NCI-H69 (cell line): ENCODE data around the gene APRT.
"Not testable (repeated sequence)": the region's sequence is repeated elsewhere in the genome, so short reads cannot be mapped to it uniquely, and the experiment has no call there.

ENCODE experiments used
- DNase-seq: peaks from one replicate; lab custom pipeline; 2025; lab: John Stamatoyannopoulos, UW

APRT gene

DNA sequence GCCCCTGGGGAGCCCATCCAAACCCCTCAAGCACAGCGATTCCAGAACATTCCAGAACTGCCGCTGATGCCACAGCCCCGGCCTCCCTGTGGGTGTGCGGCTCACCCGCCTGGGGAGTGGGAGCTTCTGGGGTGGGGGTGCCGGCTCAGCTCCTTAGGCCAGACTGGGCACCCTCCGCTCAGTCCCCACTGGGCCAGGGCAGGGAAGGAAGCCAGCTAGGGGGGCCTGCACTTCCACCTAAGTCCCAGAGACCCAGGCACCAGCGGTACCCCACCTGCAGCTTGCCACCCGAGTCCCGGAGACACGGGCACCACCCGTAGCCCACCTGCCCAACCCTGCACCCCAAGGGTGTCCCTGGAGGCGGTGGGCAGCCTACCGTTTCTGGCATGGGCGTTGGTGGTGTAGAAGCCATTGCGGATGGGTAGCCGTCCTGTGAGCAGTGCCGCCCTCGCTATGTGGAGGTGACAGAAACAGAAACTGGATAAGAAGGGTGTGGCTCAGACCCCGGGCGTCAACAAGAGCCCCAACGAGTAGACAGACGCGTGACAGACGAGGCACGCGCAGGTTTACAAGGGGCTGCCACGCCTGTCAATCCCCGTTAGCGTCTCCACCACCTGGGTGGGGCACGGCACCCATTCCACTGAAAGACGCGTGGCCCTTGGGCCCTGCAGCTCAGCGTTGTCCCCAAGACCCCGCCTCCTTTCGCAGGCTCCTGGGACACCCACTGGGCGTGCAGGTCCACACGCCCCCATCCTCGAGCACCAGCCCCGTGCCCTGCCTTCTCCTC lies 30.0 kb upstream of the APRT start:
- DNase-seq: no peak

DNA sequence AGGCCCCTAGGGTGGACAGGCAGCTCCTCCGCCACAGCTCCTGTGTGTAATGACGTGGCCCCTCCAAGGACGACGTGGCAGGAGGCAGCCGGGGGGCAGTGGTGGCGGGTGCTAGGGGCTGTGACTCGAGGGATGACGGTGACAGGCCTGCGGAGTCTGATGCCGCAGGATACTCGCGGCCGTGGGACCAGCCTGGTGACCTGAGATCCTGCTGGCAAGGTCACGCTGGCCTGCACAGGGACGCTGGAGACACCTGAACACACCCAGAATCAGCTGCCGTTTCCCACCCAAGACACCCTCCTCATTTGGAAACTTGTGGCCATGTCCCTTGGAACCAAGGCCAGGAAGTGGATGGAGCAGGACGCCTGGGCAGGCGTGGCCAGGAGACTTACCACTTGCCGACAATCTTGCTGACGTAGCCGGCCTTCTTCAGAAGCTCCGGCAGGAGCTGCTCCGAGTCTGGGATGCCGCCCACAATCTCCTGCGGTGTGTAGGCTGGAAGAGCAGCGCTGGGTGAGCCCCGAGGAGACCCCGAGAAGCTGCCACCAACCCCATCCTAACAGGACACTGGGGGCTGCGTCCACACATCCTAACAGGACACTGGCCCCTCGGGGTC lies 29.0 kb upstream of the APRT start:
- no peak for DNase-seq

DNA sequence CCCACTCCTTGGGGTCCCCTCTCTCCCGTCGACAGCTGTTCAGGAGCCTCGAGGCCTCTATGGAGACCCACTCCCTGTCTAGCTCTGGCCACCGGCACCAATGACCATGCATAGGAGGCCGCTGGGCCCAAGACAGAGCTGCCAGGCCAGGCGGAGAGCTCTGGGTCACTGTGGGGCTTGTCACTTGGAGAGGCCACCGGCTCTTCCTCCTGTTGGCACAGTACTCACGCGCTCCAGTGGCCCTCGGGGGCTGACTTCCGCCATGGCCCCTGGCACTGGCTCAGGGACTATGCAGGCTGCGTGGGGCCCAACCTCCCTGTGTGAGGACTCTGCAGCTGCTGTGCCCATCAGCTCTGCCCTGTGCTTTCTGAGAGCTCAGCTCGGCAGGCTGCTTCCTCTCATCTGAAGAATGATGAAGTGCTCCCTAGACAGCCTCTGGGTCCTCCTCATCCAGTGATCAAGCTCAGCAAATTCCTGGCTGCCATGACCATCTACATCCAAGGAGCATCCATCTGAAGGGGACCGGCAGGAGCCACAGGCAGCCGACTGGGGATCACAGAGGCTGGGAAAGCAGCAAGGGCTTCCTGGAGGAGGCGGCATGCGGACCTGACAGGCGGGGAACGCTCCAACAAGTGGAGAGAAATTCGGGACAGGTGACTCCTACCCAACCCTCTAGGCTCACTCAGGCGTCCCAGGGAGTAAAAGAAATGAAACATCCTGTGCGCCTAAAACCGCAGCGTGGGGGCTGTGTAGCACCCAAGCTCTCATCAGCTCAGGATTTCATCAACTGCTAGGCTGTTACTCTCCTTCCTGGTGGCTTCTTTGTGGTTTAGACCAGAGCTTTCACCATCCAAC lies 28.2 kb upstream of the APRT start:
- DNase-seq: no peak

DNA sequence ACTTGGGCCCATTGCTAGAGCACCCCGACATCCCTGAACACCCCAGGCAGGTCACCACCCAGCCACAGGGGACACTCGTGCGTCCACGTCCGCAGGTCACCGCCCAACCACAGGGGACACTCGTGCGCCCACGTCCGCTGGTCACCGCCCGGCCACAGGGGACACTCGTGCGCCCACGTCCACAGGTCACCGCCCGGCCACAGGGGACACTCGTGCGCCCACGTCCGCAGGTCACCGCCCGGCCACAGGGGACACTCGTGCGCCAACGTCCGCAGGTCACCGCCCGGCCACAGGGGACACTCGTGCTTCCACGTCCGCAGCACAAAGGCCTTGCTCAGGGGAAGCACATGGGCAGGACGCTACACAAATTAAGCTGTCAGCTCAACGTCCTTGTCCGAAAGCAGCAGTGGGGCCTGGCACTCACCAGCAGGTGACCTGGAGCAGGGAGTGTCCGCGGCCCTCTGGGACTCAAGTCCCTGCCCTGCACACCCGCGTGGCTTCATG lies 27.4 kb upstream of the APRT start:
- DNase-seq: peak; percentile 11

DNA sequence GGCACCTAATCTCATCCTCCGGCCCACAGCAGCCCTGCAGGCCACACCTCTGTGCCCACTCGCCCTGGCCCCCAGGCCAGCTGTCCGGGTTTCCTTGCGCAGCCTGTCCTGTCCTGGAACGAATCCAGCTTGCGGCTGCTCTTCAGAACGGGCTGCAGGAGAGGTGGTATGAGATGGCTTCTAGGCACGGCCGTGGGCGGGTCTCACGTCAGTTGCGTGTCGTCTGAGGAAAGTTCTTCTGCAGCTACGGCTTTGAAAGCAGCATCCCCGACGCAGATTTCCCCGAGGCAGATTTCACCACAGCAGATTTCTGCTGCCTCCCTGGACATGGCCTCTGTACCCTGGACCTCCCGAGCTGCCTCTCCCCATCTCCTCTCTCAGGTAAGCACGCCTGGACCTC lies 26.8 kb upstream of the APRT start:
- peak; percentile 14 for DNase-seq

DNA sequence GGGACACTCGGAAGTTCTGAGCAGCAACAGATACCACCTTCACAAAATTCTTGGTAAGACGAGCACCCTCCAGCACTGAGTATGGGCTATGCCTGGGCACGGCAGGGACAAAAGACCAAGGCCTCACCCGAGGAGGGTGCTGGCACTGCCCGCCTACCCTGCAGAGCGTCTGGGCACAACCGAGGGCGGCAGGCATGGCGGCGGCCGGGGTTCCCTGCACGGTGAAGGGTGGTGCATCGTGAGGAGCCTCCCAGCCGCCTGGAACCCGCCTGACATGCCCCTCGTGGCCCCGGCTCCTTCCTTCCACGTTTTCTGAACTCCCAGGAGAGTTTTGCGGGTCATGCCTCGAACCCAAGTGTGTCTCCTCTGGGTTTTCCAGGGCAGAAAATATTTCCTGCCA lies 26.1 kb upstream of the APRT start:
- DNase-seq: no peak

DNA sequence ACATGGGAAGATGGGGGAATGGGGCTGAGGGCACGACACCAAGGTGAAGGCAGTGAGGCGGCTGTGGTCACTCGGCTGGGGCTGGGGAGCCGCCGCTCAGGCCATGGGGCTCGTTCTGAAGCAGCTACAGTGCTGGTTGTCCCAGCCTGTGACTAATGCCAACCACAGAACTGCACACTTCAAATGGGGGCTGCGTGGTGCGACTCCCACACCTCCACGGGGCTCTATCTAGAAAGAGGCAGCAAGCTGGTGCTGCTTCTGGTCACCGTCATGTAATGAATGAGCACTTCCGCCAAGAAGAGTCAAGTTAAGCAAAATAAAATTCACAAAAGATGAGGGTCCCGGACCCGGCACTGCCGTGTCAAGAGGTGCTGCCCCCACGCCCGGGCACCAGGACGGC lies 25.1 kb upstream of the APRT start:
- DNase-seq: no peak

DNA sequence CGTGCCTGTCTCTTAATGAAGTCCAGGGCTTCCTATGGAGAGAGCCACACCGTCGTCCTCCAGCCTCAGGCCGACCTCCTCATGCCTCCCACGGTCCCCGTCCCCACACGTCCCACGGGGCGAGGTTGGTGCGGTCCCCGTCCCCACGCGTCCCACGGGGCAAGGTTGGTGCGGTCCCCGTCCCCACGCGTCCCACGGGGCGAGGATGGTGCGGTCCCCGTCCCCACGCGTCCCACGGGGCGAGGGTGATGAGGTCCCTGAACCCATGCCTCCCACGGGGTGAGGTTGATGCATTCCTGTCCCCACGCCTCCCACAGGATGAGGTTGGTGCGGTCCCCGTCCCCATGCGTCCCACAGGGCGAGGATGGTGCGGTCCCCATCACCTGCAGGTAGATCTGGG lies 24.1 kb upstream of the APRT start:
- DNase-seq: no peak

DNA sequence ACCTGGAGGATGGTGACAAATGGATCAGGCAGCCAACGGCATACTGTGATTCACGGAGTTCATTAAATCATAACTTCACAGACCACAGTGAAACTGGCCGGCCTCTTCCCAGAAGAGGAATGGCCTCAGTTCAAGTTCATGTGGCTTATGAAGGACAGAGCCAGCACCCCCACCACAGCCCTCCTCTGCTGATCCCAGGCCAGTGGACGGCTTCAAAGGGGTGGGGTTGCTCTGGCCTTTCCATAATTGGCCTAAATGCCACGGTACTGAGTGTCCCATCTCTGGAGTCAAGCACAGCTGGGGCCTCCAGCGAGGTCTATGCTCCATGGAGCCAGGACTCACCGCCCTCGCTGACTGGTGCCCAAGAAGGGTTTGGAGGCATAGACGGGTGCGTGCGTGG lies 23.7 kb upstream of the APRT start:
- no peak for DNase-seq

DNA sequence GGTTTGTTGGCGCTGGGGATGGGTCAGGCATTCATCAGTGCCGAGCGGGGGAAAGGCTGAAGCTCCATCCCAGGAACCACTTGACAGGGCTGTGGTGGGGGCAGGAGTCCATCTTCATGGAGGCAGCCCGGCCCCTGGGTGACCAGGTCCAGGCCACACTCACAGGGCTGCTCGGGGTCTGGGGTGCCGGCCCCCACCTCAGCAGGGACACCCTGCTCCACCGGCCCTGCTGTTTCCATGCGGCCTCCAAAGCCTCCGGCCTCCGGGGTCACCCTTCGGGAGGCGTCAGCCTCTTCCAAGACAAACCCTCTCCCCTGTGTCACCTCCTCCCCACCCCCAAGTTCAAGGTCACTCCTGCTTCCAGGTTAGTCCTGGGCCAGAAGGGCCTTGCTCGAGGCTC lies 22.9 kb upstream of the APRT start:
- DNase-seq: no peak

DNA sequence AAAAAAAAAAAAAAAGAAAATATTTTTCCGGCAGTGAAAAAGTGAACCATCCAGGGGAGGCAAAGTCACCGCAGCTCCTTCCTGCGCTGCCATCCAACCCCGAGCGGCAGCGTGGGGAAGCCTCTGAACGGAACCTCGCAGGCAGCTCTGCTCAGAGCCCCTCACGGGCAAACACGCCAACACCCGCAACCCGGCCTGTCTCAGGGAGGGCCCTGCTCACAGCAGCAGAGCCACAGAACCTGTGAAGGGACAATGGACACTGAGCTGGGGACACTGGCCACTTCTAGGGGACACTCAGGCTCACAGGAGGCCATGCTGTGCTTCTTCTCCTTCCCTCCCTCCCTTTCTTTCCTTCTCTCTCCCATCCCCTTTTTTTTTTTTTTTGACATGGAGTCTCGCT lies 21.4 kb upstream of the APRT start:
- no peak for DNase-seq

DNA sequence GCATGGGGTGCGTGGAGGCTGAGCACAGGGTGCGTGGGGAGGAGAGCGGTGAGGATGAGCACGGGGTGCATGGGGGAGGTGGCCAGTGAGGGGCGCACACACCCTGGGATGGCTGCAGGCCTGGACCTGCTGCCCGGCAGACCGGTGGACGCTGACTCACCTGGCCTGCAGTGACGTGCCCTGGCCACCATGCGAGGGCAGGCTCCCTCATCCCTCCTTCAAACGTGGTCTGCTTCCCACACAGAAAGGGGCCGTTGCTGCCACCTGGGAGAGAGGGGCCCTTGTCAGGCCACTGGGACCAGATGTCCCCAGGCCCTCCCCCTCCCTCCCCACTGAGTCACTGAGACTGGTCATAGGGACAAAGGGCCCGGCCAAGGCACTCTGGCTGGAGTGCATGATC lies 20.1 kb upstream of the APRT start:
- DNase-seq: no peak

DNA sequence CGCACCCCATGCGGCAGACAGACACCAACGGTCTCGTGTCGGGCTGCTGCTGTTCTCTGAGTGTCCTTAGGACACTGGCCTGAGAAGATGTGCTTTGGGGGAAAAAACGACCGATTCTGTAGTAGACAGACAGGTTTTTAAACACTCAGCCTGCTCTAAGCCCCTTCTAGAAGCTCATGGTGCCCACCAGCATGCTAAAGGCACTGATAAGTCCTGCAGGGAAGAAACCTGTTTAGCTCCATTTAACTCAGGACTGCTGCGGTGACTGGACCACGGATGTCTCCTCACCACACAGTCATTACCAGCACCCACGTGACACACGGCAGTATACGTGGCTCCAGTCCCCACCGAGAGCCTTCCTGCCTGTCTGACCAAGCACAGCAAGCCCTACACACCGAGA lies 19.1 kb upstream of the APRT start:
- no peak for DNase-seq

DNA sequence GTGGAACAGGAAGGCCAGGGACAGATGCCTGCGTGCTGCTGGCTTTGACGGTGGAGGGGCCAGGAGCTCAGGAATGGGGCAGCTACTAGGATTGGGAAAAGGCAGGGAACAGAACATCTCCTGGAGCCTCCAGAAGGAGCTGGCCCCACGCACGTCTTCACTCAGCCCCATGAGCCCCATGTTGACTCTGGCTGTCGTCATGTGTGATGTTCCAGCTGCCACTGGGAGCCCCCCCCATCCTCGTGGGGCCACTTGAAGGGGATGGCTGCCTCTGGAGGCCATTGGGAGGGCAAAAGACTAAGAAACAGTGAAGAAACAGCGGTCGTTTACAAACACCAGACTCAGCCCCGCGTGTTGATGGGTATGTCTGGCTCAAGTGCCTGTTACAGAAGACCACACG lies 18.5 kb upstream of the APRT start:
- DNase-seq: no peak

DNA sequence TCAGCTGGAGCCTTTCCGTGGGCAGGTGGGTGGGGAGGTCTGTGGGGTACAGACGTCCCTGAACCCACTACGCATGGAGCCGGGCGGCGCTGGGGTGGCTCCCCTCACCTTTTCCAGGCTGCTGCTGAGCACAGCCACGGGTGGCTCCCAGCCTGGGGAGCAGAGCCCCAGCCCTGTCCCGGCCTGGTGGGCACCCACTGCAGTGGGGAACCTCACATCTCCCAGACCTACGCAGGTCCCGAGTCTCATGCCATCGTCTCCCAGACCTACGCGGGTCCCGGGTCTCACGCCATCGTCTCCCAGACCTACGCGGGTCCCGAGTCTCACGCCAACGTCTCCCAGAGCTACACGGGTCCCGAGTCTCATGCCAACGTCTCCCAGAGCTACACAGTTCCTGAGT lies 17.0 kb upstream of the APRT start:
- DNase-seq: no peak

DNA sequence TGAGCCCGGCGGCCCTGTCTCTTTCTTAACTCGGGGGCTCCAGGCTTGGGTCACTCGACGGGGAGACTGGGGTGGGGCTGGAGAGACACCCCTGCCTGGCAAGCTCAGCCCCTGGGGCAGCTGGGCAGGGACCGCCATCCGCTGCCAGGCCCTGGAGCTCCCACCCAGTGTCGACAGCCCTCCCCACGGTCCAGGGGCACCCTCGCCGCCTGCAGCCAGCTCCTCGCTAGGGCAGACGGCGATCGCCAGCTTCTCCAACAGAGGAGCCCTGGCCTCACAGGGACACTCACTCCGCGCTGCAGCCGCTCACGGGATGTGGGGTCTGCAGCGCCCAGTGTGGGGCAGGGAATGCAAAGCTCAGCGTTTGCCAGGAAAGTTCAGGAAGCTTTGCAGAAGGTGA lies 16.0 kb upstream of the APRT start:
- DNase-seq: no peak

DNA sequence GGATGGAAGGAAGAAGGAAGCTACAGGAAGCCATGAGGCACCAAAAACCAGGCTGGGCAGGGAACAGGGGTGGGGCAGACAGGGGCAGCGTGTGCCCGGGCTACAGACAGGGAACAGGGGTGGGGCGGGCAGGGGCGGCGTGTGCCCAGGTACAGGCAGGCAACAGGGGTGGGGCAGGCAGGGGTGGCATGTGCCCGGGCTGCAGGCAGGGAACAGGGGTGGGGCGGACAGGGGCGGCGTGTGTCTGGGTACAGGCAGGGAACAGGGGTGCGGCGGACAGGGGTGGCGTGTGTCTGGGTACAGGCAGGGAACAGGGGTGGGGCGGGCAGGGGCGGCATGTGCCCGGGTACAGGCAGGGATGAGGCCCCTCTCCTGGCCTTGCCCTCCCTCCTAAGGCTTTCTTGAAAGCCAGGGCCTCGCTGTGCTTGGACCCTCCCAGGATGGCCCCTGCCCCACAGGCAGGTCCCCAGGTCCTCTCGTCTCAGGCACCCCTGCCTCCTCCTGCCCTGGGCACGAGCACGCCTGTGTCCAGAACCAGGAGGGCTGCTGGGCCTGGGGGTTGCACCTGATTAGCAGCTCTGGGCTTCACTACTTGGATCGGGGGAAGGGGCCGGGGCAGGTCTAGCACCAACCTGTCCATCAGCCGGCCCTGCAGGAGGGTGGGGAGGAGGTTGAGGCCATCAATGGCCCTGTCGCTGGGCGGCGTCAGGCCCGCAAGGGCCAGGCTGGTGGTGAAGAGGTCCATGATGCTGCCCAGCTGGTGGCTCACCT lies 14.5 kb upstream of the APRT start:
- DNase-seq: no peak

DNA sequence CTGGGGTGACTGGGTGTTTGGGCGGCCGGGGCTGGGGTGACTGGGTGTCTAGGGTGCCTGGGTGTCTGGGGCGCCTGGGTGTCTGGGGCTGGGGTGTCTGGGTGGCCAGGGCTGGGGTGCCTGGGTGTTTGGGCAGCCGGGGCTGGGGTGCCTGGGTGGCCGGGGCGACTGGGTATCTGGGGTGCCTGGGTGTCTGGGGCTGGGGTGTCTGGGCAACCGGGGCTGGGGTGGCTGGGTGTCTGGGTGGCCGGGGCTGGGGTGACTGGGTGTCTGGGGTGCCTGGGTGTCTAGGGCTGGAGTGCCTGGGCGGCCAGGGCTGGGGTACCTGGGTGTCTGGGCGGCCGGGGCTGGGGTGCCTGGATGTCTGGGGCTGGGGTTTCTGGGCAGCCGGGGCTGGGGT lies 13.4 kb upstream of the APRT start:
- no peak for DNase-seq

DNA sequence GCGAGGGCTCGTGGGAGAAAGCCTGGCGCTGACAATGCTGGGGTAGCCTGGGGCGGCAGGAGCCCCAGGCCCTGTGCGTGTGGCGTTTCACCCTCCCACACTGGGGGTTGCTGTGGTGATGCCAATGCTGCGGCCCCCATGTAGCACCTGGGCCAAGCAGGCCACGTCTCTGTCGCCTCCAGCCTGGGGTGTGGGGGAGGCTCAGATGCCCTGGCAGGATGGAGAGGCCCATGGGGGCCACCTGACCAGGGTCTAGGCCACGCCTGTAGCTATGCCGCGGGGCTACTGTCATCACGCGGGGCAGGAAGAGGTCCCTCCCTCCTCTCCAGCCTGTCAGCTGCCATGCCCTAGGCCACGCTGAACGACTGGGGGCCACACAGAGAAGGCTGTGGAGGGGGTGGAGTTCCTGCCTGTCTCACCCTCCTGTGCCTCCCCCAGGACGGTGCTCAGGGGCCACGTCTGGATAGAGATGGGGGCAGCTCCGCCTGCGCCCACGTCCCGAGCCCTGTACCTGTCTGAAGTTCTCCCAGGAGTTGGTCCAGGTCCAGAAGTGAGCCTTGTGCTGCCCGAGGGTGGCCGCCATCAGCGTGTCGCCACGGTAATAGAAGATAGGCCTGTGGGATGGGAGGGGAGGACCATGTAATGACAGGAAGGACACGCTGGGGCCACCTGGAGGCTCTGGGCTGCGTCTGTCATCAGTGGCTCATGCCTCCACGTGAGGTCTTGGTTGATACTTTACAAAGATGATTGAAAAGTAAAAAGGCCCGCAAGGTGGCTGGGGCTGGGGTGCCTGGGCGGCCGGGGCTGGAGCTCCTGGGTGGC lies 12.7 kb upstream of the APRT start:
- peak; percentile 8 for DNase-seq

DNA sequence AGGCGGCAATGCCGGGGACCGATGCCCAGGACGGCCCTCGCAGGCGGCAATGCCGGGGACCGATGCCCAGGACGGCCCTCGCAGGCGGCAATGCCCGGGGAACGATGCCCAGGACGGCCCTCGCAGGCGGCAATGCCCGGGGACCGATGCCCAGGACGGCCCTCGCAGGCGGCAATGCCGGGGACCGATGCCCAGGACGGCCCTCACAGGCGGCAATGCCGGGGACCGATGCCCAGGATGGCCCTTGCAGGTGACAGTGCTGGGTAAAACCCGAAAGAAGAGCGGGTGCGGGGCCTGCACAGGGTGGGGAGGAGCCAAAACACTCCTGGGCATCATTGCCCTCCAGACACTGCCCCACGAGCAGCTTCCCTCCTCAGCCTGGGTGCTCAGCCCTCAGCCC lies 11.9 kb upstream of the APRT start:
- not testable (repeated sequence) for DNase-seq
